GM19025 (cell line): ENCODE results near the gene GNAQ.
"Not testable (repeated sequence)": the region's sequence is repeated elsewhere in the genome, so short reads cannot be mapped to it uniquely, and the experiment has no call there.

Experiments used
- ATAC-seq: cut with Tn5 transposase; IDR thresholded peaks from one replicate; pipeline ENCODE4 v1.9.1; 2021; ENCODE audit warnings: mild to moderate bottlenecking, low read depth, moderate library complexity; ENCODE audit not compliant: unreplicated experiment

GNAQ gene

GRCh38 chr9:77885104-77885672 is 146.4 kb downstream of the GNAQ start:
- ATAC-seq, result no peak

- no peak for ATAC-seq
These were observed 147.5 kb downstream of the GNAQ start for GRCh38 chr9:77883846-77884771.

DNA sequence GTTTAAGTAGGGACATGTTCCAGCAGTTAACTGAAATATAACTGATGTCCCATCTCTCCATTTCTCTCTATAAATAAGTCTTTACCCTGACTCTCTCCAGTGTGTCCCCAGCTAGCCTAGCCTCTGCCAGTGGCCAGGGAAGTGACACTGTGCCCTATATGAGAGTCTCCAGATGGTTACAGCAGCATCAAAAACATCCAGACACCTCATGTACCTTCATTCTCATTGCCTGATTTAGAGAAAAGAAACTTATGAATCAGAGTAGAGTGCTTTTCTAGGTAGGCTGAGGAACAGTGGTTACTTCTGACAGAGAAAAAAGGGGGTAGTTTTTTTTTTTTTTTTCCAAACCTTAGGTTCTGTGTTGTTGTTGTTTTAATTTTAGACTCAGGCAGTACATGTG is 148.5 kb downstream of the GNAQ start:
- ATAC-seq, result no peak

- ATAC-seq, result no peak
These were observed 149.3 kb downstream of the GNAQ start for GRCh38 chr9:77882294-77882693.

DNA sequence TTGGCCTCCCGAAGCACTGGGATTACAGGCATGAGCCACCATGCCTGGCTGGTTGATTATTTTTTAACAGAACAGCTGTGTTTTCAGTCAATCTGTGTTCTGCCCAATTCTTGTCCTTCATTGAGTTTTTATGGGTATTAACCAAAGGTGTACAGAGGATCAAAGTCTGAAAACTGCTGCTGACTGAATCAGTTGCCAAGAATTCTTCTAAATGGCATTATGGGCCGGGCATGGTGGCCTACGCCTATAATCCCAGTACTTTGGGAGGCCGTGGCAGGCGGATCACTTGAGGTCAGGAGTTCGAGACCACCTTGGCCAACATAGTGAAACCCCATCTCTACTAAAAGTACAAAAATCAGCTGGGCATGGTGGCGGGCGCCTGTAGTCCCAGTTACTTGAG is 150.0 kb downstream of the GNAQ start:
- not testable (repeated sequence) for ATAC-seq

DNA sequence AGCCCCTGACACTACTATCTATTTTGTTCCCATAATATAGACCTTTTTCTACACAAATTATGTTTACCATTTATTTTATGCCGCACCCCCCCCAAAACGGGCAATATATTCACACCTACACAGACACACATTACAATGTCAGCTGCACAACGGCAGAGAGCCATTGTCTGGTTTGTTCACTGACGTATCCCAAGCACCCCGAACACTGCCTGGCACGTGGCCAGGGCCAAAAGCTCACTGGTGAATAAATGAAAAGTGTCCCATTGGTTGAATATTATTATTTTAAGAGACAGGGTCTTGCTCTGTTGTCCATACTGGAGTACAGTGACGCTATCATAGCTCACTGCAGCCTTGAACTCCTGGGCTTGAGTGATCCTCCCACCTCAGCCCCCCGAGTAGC is 150.5 kb downstream of the GNAQ start:
- ATAC-seq, result no peak

DNA sequence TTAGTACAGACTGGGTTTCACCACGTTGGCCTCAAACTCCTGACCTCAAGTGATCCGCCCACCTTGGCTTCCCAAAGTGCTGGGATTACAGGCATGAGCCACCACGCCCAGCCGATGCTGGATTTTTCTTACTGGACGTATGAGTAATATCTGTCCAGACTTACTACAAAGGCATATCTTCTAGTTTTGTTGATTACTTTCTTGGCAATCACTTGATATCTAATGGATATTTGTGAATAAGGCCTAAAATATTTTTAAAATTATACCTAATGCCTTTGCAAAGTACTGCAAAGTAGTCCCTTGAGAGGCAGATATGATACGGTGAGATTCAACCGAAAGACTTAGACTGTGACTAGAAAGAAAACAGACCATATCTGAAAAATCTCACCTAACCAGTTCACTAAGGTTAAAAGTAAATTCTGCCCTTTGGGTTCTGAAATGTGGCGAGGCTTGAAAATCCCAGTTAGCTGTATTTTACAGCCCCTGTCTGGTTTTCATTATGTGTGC is 152.1 kb downstream of the GNAQ start:
- no peak for ATAC-seq

DNA sequence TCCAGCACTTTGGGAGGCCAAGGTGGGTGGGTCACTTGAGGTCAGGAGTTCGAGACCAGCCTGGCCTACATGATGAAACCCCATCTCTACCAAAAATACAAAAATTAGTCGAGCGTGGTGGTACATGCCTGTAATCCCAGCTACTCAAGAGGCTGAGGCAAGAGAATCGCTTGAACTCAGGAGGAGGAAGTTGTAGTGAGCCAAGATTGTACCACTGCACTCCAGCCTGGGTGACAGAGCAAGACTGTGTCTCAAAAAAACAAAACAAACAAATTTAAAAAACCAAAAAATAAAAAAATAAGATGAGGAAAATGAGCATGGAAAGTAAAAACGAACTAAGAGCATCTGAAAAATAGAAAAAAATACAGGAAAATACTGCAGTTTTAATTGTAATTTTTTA is 152.8 kb downstream of the GNAQ start:
- ATAC-seq, result not testable (repeated sequence)

GRCh38 chr9:77877976-77878375 is 153.6 kb downstream of the GNAQ start:
- no peak for ATAC-seq

- ATAC-seq, result no peak
These were observed 155.0 kb downstream of the GNAQ start for GRCh38 chr9:77876590-77876989.

DNA sequence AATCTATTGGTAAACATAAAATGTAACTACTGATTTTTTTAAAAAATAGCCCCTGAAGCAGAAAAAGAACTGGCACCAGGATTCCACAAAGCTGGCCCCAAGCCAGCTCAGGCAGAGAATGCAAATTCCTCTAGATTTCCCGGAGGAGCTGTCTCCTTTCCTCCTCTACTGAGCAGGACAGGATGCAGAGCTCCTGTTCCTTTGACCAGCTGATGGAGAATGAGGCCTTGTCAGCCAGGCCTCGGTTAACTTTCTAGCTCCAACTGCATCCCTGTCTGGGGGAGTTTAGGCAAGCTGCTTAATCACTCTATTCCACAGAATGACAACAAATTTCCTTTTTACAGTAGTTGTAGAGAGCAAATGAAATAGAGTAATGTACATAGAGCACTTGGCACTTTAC is 155.5 kb downstream of the GNAQ start:
- ATAC-seq, result no peak

- ATAC-seq, result no peak
These were observed 158.7 kb downstream of the GNAQ start for GRCh38 chr9:77872863-77873262.

DNA sequence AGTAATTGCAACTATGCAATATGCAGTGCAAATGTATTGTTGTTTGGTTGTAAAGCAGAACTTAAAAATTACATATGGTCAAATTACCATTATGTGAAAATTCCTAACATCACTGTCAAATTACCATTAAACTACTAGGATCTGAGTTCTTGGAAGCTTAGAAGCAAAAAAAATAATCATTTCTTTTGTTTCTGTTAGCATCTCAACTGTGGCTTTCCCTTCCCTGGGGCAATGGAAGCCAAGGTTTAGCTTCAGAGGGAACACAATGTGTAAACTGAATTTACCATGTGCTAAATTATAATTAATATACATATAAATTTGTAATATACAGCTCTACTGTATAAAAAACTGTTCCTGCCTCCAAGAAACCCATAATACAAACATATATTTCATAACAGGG is 159.4 kb downstream of the GNAQ start:
- ATAC-seq, result no peak

DNA sequence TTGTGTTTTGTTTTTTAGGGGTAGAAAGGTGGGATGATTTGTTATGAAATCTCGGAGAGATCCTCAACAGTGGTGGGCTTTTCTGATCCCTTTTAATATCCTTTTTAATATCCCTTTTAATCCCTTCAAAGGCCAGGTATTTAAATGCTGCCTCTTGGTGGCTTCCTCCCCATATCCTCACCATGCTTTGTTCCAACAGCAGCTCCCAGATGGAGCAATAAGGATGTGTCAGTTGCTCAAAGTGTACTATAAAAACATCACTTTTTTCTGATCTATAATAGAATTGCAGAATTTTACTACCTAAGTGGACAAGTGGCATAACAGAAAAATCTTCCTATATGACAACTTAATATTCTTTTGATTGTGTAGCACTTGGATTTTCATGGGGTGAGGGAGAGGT is 160.1 kb downstream of the GNAQ start:
- ATAC-seq, result no peak

- no peak for ATAC-seq
These were observed 164.7 kb downstream of the GNAQ start for GRCh38 chr9:77866878-77867277.

DNA sequence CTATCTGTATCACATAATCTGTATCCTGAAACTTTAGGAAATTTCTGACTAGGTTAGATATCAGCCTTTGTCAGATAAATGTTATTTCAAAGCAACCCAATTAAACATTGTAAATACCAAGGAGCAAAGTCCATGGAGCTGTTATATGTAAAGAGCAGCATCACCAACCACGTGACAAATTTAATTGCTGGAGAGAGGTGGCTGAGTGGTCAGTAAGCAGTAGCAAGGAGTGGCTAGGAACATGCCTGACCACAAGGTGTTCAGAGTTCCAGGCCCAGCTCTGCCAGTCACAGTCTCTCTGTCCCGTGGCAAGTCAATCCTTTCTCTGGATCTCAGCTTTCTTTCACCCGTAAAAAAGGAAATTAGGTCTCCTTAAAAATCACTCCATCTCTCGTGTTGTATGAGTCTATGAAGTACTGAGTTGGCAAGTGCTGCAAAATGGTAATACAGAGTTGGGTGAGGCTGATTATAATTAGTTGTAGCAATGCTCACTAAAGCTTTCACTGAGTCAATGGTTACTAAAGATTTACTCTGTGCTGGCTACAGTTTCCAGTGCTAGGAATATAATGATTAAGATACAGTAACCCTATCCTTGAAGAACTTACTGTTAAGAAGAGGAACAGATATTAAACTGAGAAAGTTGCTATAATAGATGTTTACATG is 166.1 kb downstream of the GNAQ start:
- no peak for ATAC-seq

- no peak for ATAC-seq
These were observed 167.3 kb downstream of the GNAQ start for GRCh38 chr9:77864211-77864889.

DNA sequence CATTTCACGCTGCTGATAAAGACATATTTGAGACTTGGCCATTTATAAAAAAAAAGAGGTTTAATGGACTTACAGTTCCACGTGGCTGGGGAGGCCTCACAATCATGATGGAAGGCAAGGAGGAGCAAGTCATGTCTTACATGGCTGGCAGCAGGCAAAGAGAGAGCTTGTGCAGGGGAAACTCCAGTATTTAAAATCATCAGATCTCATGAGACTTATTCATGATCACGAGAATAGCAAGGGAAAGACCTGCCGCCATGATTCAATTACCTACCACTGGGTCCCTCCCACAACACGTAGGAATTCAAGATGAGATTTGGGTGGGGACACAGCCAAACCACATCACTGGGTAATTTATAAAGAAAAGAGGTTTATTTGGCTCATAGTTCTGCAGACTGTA is 168.0 kb downstream of the GNAQ start:
- not testable (repeated sequence) for ATAC-seq

- ATAC-seq, result not testable (repeated sequence)
These were observed 170.7 kb downstream of the GNAQ start for GRCh38 chr9:77860953-77861352.

DNA sequence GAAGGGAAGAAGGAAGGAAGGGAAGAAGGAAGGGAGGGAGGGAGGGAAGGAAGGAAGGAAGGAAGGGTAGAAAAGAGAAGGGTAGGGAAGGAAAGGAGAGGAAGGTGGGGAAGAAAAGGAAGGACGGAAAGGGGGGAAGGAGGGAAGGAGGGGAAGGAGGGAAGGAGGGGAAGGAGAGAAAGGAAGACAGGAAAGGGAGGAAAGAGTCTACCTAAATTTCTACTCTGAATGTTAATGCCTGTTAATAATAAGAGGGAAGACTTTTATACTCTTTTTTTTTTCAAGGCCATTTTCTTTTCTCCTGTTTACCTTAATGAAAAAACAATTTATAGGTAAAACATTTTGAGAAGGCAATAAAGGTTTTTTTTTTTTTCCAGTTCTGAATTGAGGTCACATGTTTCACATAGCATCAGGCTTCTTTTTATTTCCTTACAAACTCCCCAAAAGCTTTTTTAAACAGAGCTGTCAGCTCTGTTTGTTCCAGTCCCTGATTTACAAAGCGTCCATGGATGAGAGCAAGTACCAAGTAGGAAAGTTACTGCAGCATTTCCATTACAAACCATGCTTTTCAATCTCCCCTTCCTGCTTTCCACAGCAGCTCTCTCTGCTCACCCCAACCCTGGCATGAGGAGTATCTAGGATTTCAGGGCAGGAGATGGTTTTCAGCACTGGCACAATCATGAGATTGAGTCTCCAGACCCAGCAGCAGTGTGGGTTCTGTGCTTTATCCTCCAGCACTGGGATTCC is 173.9 kb downstream of the GNAQ start:
- ATAC-seq, result no peak
